Panc1 (cell line): ENCODE results near the gene PLB1. TPM values are rescaled to one million over a fixed set of nuclear protein-coding genes. Genes with fewer than 3 reads are reported as not detected.

Experiments
- ATAC-seq: fragments of 200-7000 bp; cut with Tn5 transposase; 2 replicates; pipeline ENCODE4 v1.9.1; 2020; ENCODE audit warnings: mild to moderate bottlenecking, moderate library complexity
- BruUV-seq: library from RNA; stranded (reverse); fragments of 400-500 nt; replicated peaks from 2 replicates; lab custom pipeline; 2021; lab: Mats Ljungman, UMichigan
- CTCF ChIA-PET: fragments of 300-600 bp; sonication (Branson Sonifier 250); formaldehyde crosslinking; loops from one replicate; lab custom pipeline; 2022; ENCODE audit warnings: antibody characterized with exemption; lab: Charles Lee
- POLR2A ChIA-PET: fragments of 300-600 bp; sonication (Branson Sonifier 250); formaldehyde crosslinking; loops from one replicate; lab custom pipeline; 2022; ENCODE audit warnings: antibody characterized with exemption; lab: Charles Lee
- DNase-seq: peaks from one replicate; pipeline ENCODE4 v3.0.0-alpha.2; 2010; ENCODE audit warnings: low read depth, low spot score
- H3K27ac ChIP-seq: 2 replicates; pipeline ENCODE4 v1.5.1; 2011; ENCODE audit warnings: mild to moderate bottlenecking, low read length, inconsistent platforms
- H3K27me3 ChIP-seq: fragments of 200-500 bp; sonication (Bioruptor generic); 2 replicates; pipeline ENCODE4 v1.6.0; 2014; ENCODE audit warnings: low read length, inconsistent platforms; ENCODE audit not compliant: control insufficient read depth, insufficient read depth
- H3K36me3 ChIP-seq: fragments of 200-500 bp; sonication (Bioruptor generic); 2 replicates; pipeline ENCODE4 v1.5.1; 2014; ENCODE audit warnings: inconsistent platforms, mild to moderate bottlenecking, low read length, moderate library complexity; ENCODE audit not compliant: control insufficient read depth, insufficient read depth
- H3K4me1 ChIP-seq: 2 replicates; pipeline ENCODE4 v1.5.1; 2011; ENCODE audit warnings: inconsistent platforms, mild to moderate bottlenecking, low read length, moderate library complexity; ENCODE audit not compliant: control insufficient read depth, insufficient read depth
- H3K4me3 ChIP-seq, 2 experiments: 2 replicates each; pipeline ENCODE4 v1.5.1; 2011 to 2012; ENCODE audit warnings: low read depth in 2 of 2, low read length in 2 of 2, mild to moderate bottlenecking in 2 of 2, inconsistent platforms in 1 of 2, moderate library complexity in 1 of 2
- H3K9me3 ChIP-seq: fragments of 200-500 bp; sonication (Bioruptor generic); 2 replicates; pipeline ENCODE4 v1.5.1; 2014; ENCODE audit warnings: low read depth, mild to moderate bottlenecking, inconsistent platforms, low read length, moderate library complexity; ENCODE audit not compliant: control insufficient read depth, insufficient read depth
- POLR2AphosphoS5 ChIP-seq: IDR thresholded peaks from 2 replicates; pipeline ENCODE4 v1.6.1; 2012; ENCODE audit warnings: mild to moderate bottlenecking, low read depth, low read length, moderate library complexity
- REST ChIP-seq, 2 experiments: IDR thresholded peaks; 2 replicates each; pipeline ENCODE4 v1.6.1; 2011 to 2012; ENCODE audit warnings: low read depth in 2 of 2, control low read depth in 1 of 2, low read length in 1 of 2, mild to moderate bottlenecking in 1 of 2, moderate library complexity in 1 of 2; ENCODE audit not compliant: insufficient read depth in 1 of 2
- SIN3A ChIP-seq: IDR thresholded peaks from 2 replicates; pipeline ENCODE4 v1.6.1; 2012; ENCODE audit warnings: low read depth, mild to moderate bottlenecking, low read length, moderate library complexity, borderline replicate concordance; ENCODE audit not compliant: insufficient read depth
- TCF7L2 ChIP-seq: IDR thresholded peaks from 2 replicates; pipeline ENCODE4 v1.6.1; 2011; ENCODE audit warnings: mild to moderate bottlenecking, low read depth, low read length, inconsistent platforms
- in situ Hi-C: cut with HindIII; loops from 2 replicates; pipeline ENCODE4 v1.10.0; 2016; ENCODE audit warnings: low sequenced_read_pairs, low pct_unique_long_range_greater_than_20kb
- intact Hi-C: fragments of 100-400 bp; cut with micrococcal nuclease; formaldehyde crosslinking; loops from one replicate; pipeline ENCODE4 v1.10.0; 2022; ENCODE audit not compliant: unreplicated experiment
- total RNA-seq: library from RNA; stranded (reverse); gene quantifications from one replicate; pipeline ENCODE4 v1.2.1, GENCODE V29; 2021; ENCODE audit not compliant: unreplicated experiment
- TF ChIP-seq, protein P1 (sequence below): fragments of 450-650 bp; IDR thresholded peaks from 2 replicates; pipeline ENCODE4 v1.5.1; 2017; ENCODE audit warnings: mild to moderate bottlenecking

Gene PLB1
- total RNA-seq, 1 experiment from 2014 or later = 0.80 TPM

DNA sequence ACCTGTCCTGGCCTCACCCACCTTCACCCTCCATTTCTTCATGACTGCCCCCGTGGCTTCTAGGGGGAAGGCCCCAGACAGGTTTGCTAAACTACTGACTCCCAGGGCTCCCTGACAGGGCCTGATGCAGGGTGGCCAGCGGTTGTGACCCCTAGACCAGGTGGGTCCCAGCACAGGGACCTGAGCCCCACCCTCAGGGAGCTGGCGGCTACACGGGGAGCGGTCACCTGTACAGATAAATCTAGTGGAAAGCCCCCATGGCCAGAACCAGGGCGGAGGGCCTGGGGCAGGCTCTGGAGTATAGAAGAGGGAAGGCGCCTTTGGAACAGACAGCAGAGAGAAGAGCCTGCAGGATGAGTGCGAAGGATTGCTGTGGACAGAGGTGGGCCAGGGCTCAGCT lies 42.5 kb upstream of the PLB1 start:
- in situ Hi-C loops (no loop called here), intact Hi-C loops (no loop called here)
- no peak for ATAC-seq

GRCh38 chr2:28454016-28454930 lies 41.6 kb upstream of the PLB1 start:
- Histone ChIP-seq H3K9me3 (no peaks in the 10 kb centered on the region), H3K27ac (no peak overlapping the region), H3K36me3 (no peaks in the 10 kb centered on the region), H3K4me1 (no peaks in the 10 kb centered on the region), H3K27me3 (no peaks in the 10 kb centered on the region), H3K4me3 (no peak overlapping the region)
- DNase-seq = no peak
- no peak for ATAC-seq
- intact Hi-C loops (no loop called here), in situ Hi-C loops (no loop called here)
- ChIA-PET CTCF (no interaction called here), POLR2A (no interaction called here)
- no TSS peak for BruUV-seq
- TF ChIP-seq REST (IDR thresholded peaks at IDR 0.05; ENCODE audit: insufficient read depth in 1 of 2, low read depth in 2 of 2, low read length in 1 of 2) (no peak), SIN3A (no peak), TCF7L2 (no peak), POLR2AphosphoS5 (no peak)
- TF ChIP-seq, protein P1, sequence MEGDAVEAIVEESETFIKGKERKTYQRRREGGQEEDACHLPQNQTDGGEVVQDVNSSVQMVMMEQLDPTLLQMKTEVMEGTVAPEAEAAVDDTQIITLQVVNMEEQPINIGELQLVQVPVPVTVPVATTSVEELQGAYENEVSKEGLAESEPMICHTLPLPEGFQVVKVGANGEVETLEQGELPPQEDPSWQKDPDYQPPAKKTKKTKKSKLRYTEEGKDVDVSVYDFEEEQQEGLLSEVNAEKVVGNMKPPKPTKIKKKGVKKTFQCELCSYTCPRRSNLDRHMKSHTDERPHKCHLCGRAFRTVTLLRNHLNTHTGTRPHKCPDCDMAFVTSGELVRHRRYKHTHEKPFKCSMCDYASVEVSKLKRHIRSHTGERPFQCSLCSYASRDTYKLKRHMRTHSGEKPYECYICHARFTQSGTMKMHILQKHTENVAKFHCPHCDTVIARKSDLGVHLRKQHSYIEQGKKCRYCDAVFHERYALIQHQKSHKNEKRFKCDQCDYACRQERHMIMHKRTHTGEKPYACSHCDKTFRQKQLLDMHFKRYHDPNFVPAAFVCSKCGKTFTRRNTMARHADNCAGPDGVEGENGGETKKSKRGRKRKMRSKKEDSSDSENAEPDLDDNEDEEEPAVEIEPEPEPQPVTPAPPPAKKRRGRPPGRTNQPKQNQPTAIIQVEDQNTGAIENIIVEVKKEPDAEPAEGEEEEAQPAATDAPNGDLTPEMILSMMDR = no peak

More for the DNA sequence above, 42.5 kb upstream of the PLB1 start:
- Histone ChIP-seq H3K27me3 (no peaks in the 10 kb centered on the region), H3K4me3 (no peak overlapping the region), H3K36me3 (no peaks in the 10 kb centered on the region), H3K4me1 (no peaks in the 10 kb centered on the region), H3K9me3 (no peaks in the 10 kb centered on the region), H3K27ac (no peak overlapping the region)
- ChIA-PET POLR2A (no interaction called here), CTCF (interaction anchor here (0.5 kb wide), 1 partner anchor 84 kb away, joined by 8 read pairs; no protein-coding TSS in a partner anchor)
- no peak for DNase-seq
- BruUV-seq = no TSS peak
- TF ChIP-seq REST (IDR thresholded peaks at IDR 0.05; ENCODE audit: insufficient read depth in 1 of 2, low read depth in 2 of 2, low read length in 1 of 2) (no peak), TCF7L2 (no peak), SIN3A (no peak), POLR2AphosphoS5 (no peak)
- TF ChIP-seq, protein P1 = no peak
